Astrocyte of the spinal cord (primary cell): ENCODE measurements around the gene TRAK1.
"Not testable (repeated sequence)": the region's sequence is repeated elsewhere in the genome, so short reads cannot be mapped to it uniquely, and the experiment has no call there.

ENCODE experiments used
- DNase-seq: peaks from one replicate; pipeline ENCODE4 v3.0.0; 2011; ENCODE audit warnings: low read depth, low spot score
- H3K4me3 ChIP-seq: 2 replicates; pipeline ENCODE4 v1.5.1; 2011; ENCODE audit warnings: low read depth, mild to moderate bottlenecking, low read length, moderate library complexity
- in situ Hi-C: cut with HindIII; loops from 2 replicates; pipeline ENCODE4 v1.10.0; 2017; ENCODE audit warnings: low sequenced_read_pairs
- TF ChIP-seq, protein P1 (sequence below): IDR thresholded peaks from 2 replicates; pipeline ENCODE4 v1.5.1; 2012; ENCODE audit warnings: low read depth, mild to moderate bottlenecking, low read length, inconsistent platforms

TRAK1 gene

GRCh38 chr3:42102571-42102970 lies 11.4 kb downstream of the TRAK1 start:
- in situ Hi-C loops, result no loop called here
- TF ChIP-seq, protein P1, sequence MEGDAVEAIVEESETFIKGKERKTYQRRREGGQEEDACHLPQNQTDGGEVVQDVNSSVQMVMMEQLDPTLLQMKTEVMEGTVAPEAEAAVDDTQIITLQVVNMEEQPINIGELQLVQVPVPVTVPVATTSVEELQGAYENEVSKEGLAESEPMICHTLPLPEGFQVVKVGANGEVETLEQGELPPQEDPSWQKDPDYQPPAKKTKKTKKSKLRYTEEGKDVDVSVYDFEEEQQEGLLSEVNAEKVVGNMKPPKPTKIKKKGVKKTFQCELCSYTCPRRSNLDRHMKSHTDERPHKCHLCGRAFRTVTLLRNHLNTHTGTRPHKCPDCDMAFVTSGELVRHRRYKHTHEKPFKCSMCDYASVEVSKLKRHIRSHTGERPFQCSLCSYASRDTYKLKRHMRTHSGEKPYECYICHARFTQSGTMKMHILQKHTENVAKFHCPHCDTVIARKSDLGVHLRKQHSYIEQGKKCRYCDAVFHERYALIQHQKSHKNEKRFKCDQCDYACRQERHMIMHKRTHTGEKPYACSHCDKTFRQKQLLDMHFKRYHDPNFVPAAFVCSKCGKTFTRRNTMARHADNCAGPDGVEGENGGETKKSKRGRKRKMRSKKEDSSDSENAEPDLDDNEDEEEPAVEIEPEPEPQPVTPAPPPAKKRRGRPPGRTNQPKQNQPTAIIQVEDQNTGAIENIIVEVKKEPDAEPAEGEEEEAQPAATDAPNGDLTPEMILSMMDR, result no peak
- DNase-seq, result no peak
- H3K4me3 ChIP-seq, result no peak overlapping the region

- DNase-seq, H3K4me3 ChIP-seq, in situ Hi-C loops: not testable (repeated sequence)
Measured at GRCh38 chr3:42103921-42104665, 12.9 kb downstream of the TRAK1 start.

DNA sequence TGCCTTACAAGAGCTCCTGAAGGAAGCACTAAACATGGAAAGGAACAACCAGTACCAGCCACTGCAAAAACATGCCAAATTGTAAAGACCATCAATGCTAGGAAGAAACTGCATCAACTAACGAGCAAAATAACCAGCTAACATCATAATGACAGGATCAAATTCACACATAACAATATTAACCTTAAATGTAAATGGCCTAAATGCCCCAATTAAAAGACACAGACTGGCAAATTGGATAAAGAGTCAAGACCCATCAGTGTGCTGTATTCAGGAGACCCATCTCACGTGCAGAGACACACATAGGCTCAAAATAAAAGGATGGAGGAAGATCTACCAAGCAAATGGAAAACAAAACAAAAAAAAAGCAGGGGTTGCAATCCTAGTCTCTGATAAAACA lies 14.8 kb downstream of the TRAK1 start:
- in situ Hi-C loops, DNase-seq, H3K4me3 ChIP-seq: not testable (repeated sequence)

- no peak overlapping the region for H3K4me3 ChIP-seq
- no peak for DNase-seq
- TF ChIP-seq, protein P1, result no peak
- in situ Hi-C loops, result no loop called here
Measured at GRCh38 chr3:42106646-42107045, 15.5 kb downstream of the TRAK1 start.

DNA sequence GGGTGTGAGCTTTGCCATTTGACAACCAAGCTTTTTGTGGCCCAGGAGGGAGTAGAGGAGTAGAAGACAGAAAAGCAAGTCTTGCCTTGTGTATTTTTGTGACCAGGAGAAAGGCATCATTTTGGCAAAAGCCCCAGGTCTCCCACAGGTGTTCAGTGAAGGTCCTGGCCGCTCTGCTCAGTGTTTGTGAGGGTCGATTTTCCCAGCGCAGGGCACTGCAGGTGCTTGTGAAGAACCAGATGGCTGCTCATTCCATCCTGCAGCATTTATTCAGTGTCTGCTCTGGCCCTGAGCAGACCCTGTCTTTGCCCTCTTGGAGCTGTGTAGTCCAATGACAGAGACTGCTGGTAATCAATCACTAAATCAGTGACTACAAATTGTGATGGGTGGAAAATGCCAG lies 19.5 kb downstream of the TRAK1 start:
- DNase-seq, result no peak
- in situ Hi-C loops, result no loop called here
- TF ChIP-seq, protein P1, result no peak
- H3K4me3 ChIP-seq, result no peak overlapping the region

DNA sequence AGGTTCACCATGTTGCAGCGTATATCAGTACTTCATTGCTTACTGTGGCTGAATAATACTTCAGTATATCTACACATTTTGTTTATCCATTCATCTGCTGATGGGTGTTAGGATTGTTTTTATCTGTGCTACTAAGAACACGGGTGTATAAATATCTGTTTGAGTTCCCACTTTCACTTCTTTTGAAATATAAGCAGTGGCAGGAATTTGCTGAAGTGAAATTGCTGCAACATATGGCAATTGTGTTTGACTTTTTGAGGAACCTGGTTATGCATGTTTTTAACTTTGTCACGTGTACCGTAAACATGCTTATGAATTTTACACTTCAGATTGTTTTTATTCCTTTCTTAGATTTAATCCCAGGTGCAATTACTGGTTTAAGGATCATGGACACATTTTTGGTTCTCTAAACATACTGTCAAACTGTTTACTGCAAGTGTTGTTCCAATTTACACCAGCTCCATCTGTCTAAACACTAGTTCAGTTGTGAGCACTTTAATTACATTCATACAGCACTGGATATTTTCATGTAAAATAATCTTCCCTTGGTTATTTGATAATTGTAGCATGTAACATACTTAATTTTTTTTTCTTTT lies 23.1 kb downstream of the TRAK1 start:
- TF ChIP-seq, protein P1, result no peak
- in situ Hi-C loops, result no loop called here
- no peak for DNase-seq
- no peak overlapping the region for H3K4me3 ChIP-seq

GRCh38 chr3:42115215-42115614 lies 24.1 kb downstream of the TRAK1 start:
- DNase-seq, result no peak
- in situ Hi-C loops, result no loop called here
- TF ChIP-seq, protein P1, result no peak
- H3K4me3 ChIP-seq, result no peak overlapping the region
